Measurements from ENCODE around the gene CEACAM16.

The CEACAM16 gene

GRCh38 chr19:44746616-44746945, 47.6 kb downstream of the CEACAM16 start:
- DNase-seq (ENCODE audit: low read depth) = no peak

- DNase-seq (ENCODE audit: low read depth) = peak; percentile 88
Measured at GRCh38 chr19:44746946-44747738, 48.2 kb downstream of the CEACAM16 start.

DNA sequence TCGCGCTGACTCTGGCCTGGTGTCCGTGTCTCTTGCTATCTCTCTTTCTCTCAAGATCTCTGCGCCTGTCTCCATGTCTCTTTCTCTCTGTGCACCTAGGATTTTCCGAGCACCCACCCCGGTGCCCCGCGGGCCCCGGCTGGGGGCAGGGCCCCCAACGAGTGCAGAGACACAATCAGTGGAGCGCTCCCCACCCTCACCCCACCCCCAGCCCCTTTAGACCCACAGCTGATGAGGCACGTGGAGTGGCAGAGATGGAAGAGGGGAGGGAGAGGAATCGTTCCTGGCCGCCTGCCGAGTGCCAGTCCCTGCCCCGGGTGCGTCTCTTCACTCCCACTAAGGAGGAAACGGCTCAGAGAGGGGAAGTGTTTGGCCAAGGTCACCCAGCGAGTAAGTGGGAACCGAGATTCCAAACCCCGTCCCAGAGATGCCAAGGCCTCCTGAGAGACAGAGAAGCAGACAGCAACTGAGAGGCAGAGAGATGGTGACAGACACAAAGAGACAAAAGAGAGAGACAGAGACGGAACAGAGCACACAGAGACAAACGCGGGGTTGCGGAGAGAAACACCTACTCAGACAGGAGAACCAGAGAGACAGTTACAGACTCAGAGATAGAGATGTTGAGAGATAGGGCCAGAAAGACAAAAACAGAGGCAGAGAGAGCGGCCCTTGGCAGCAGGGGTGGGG, 48.9 kb downstream of the CEACAM16 start:
- peak; percentile 56 for DNase-seq (ENCODE audit: low read depth)

GRCh38 chr19:44748426-44749254, 49.7 kb downstream of the CEACAM16 start, which contains the start of gene BCL3:
BCL3 (plus strand) TSS chr19:44748708; CDS start chr19:44748791, 83 bp downstream.
- no peak for DNase-seq (ENCODE audit: low read depth)

DNA sequence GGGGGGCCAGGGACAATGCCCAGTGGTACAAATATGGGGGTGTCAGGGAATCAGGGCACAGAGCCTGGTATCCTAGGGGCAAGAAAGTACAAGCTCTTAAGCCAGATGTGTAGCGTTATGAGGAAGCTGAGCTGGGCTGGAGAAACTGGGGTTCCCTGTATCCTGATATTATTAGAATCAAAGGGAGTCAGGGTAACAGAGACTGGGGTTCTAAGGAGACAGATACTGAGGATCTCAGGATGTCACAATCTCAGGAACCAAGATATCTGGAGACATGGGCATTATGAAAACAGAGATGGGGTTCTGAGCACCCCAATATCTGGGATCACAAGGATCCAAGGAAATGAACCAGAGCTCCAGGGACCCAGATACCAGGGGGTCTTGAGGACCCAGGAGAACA, 50.3 kb downstream of the CEACAM16 start:
- no peak for DNase-seq (ENCODE audit: low read depth)

DNA sequence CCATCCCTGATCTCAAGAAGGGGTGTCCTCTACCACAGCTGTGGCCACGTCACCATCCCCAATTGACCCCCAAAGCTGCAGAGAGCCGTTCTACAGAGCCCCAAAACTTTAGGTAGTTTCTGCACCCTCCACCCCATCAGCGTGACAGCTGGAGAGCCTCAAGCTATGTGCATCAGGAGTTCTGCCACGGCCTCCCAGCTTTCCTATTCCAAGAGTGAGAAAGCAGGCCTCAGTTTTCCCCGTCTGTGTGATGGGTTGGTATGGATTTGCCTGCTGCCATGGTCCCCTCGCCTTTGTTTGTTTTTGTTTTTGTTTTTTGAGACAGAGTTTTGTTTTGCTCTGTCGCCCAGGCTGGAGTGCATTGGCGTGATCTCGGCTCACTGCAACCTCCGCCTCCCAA, 51.0 kb downstream of the CEACAM16 start:
- no peak for DNase-seq (ENCODE audit: low read depth)

DNA sequence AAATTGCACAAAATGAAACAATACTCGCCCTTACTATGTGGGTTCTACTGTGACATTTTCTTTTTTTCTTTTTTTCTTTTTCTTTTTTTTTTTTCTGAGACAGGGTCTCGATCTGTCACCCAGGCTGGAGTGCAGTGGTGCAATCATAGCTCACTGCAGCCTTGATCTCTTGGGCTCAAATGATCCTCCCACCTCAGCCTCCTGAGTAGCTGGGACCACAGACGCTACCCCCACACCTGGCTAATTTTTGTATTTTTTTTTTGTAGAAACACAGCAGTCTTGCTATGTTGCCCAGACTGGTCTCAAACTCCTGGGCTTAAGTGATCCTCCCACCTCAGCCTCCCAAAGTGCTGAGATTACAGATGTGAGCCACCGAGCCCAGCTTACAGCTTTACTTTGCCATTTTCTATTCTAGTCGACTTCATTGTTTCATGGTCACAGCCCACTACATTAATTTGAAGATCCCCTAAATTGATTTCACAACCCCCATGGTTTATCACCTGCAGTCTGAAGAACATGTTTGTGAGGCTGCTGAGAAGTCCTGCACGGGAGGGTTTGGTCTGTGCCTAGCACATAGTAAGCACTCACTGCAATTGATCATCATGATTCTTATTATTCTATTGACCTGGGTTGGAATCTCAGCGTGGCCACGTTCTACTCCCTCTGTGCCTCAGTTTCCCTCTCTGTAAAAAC, 53.3 kb downstream of the CEACAM16 start:
- DNase-seq (ENCODE audit: low read depth) = no peak

DNA sequence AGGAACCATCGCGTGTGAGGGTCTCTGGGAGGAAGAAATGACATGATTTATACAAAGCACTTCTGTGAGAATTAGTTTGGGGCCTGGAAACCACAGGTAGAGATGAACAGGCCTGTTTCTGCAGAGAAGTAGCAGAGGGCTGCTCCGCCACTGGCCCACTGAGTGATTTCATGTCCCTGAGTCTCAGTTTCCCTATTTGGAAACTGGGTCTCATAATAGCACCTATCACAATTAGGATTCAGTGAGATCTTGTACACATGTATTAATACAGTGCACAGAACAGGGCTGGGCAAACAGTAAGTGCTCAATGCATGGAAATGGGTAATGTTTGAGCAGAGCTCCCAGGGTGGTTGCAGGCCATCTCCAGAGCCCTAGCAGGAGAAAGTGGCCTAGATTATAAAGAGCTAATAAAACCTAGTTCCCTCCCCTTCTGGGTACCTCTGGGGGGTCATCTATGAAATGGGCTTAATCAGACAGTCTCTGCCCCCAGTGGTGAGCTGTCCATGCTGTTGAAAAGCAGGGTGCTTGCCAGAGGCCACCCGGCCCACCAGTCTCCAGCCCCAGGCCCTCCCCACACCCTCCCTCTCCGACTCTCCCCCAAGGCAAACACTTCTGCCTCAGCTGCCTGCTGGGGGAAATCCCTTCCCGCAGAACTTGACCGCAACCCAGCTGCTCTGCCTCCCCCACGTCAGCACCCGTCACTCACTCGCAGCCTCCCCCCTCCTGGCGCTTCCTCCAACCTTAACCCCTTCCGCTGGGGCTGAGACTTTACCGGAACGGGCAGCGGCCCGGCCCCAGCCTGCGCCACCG, 54.1 kb downstream of the CEACAM16 start:
- peak; percentile 79 for DNase-seq (ENCODE audit: low read depth)

DNA sequence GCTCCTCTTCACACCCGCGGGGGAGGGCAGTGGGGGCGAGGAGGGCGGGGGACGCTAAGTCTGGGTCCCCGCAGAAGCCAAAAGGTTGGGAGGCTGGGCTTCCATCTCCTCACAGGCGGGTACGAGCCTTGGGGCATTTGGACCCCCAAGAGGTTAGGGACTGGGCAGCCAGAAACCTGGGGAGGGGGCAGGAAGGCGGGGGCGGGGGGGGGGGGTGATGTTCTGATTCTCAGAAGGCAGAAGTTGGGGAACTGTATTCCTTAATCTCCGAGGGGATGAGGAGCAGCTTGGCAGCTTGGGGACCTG, 54.6 kb downstream of the CEACAM16 start:
- DNase-seq (ENCODE audit: low read depth) = no peak

- peak; percentile 74 for DNase-seq (ENCODE audit: low read depth)
Measured at GRCh38 chr19:44753932-44754749, 55.2 kb downstream of the CEACAM16 start.

DNA sequence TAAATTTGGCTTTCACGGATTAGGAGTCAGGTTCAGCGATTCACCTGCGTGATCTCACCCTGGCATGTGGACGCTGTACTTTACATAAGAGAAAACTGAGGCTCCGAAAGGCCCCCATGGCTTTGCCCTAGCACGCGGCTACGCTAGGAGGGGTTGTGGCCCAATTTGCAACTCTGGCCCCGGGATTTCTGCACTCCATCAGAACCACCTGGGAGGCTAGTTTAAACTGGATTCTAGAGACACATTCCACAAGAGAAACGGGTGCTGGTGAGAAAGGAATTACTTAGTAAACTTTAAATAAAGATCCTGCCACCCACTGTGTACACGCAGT, 55.8 kb downstream of the CEACAM16 start:
- no peak for DNase-seq (ENCODE audit: low read depth)

DNA sequence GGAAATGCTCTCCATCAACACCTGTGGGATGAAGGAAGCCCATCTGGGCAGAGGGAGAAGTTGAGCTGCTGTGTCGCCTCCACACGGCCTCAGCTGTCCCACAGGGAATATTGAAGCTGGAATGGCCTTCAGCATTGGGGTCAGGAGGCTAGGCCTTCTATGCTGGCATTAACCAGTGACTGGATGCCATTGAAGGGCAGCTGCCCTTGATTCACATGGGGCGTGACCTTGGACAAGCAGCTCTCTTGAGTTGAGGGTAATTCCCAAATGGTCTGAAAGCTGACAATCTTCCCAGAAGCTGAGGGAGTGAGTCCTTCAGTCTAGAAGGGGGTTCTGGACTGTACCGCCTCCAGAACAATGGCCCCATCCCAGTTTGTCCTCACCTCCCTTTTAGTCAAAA, 56.3 kb downstream of the CEACAM16 start:
- DNase-seq (ENCODE audit: low read depth) = no peak

GRCh38 chr19:44756089-44756562, 57.2 kb downstream of the CEACAM16 start:
- no peak for DNase-seq (ENCODE audit: low read depth)

GRCh38 chr19:44757057-44757734, 58.2 kb downstream of the CEACAM16 start:
- no peak for DNase-seq (ENCODE audit: low read depth)

DNA sequence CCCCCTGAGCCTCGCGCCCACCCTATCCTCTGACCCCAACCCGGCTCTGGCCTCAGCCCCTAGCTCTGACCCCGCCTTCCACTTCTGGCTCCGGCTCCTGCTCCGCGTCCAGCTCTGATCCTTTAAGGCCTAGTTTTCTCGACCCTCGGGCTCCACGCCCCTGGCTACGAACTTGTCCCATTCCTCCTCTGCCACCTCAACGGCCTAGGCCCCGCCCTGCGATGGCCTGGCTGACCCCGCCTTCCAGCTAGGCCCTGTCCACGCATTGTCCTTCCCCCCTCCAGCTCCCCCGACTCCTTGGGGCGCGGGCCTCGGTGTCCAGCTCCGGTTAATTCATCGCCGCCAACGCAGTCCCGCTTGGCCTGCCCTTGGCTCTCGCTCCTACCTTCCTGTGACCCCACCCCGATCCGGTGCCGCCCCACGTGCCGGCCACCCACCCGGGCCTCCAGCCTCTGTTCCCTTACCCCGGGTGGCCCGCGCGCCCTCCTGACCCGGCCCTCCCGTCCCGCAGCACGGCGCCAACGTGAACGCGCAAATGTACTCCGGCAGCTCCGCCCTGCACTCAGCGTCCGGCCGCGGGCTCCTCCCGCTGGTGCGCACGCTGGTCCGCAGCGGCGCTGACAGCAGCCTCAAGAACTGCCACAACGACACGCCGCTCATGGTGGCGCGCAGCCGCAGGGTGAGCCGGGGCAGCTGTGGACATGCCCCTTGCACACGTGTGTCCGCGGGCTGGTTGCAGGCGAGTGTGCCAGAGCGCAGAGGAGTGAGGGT, 59.0 kb downstream of the CEACAM16 start:
- no peak for DNase-seq (ENCODE audit: low read depth)

- no peak for DNase-seq (ENCODE audit: low read depth)
Measured at GRCh38 chr19:44758596-44758995, 59.6 kb downstream of the CEACAM16 start.

GRCh38 chr19:44759083-44759804, 60.3 kb downstream of the CEACAM16 start:
- no peak for DNase-seq (ENCODE audit: low read depth)

Measured in HS-27A (cell line).